IPS-18c (cell line): ENCODE results near the gene HS3ST2.

ENCODE experiments used
- H3K4me3 ChIP-seq: 2 replicates; pipeline ENCODE4 v1.7.0; 2013; ENCODE audit warnings: low read depth, mild to moderate bottlenecking, low read length, moderate library complexity; ENCODE audit not compliant: insufficient read depth
- H3K9me3 ChIP-seq: one replicate; pipeline ENCODE4 v1.6.1; 2013; ENCODE audit warnings: mild to moderate bottlenecking, low read length, moderate library complexity; ENCODE audit not compliant: control insufficient read depth, insufficient read depth

HS3ST2 gene

DNA sequence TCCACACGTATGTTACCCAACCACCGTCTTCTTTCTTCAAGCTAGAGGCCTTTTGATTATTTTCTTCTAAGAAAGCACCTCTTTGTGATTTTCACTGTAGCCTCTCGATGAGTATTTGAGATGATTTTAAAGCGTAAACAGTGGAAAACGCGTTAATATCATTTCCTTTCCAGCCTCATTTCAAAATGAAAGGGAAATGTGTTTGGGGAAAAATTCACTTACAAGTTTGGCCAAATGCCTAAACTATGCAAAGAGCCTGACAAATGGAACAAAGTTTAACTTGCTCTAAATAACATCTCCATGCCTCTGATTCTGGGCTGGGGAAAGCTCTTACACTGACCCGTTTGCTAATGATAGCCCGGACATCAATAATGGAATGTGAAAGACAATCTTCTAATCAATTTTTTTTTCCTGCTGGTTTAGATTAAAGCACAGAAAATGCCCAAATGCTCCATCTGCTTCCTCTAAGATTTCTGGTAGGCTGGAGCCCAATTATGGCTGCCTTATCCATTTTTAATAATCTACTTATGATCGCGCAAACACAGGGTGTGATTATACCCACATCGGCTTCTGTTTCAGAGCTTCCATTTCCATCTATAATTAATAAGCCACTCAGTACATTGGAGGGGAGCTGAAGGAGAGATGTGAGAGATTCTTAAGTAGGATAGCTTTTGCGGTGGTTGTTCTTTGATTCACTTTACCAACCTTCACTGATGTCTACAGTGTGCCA, 43.5 kb downstream of the HS3ST2 start:
- Histone ChIP-seq H3K9me3 (no peaks in the 10 kb centered on the region), H3K4me3 (no peak overlapping the region)

GRCh38 chr16:22859925-22860324, 46.0 kb downstream of the HS3ST2 start:
- Histone ChIP-seq H3K4me3 (no peak overlapping the region), H3K9me3 (no peaks in the 10 kb centered on the region)

GRCh38 chr16:22861580-22861979, 47.6 kb downstream of the HS3ST2 start:
- no peaks in the 10 kb centered on the region for H3K9me3 ChIP-seq
- no peak overlapping the region for H3K4me3 ChIP-seq

- Histone ChIP-seq H3K4me3 (no peak overlapping the region), H3K9me3 (no peaks in the 10 kb centered on the region)
Measured at GRCh38 chr16:22862046-22862445, 48.1 kb downstream of the HS3ST2 start.

DNA sequence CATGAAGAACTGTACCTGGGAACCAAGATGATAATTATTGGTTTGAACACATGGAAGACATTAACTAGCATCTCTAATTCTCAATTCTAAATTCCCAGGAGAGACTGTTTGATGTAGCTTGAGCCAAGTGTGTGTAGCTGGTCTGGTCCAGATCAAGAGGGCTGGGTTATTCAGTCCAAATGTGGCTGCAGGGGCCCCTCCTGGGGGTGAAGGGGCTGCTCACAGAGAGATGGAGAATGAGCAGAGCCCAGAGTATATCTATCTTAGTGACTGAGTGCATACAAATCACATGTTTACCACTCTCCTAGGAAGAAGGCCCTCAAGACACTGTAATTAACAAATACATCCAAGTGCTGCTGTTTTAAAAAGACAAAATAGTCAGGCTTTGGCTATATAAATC, 50.4 kb downstream of the HS3ST2 start:
- no peaks in the 10 kb centered on the region for H3K9me3 ChIP-seq
- H3K4me3 ChIP-seq = no peak overlapping the region

DNA sequence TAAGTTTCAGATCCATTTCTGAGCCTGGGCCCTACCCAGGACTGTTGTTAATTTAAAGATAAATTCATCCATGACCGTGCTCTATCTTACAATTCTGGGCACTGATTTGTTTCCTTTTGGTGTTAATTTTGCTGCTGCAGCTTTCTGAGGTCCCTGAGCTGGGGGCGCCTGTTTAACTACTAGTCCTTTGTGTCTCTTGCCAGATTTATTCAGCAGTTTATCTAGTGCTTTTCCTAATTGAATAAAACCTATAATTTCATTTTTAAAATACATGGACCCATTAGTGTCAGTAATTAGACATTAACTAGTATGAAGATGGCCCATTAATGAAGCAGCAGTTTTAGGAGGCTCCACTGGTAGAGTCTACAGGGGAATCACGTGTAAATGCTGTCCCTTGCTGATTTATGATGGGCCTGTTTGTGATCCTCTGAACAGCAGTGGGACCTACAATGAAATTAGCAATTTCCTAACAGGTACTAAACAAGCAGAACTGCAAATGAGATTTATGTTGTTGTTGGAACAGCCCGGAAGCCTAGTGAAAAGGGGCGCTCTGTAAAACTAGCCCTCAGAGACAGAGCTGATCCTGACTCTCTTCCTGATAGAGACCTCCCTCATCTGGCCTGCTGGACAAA, 54.7 kb downstream of the HS3ST2 start:
- no peaks in the 10 kb centered on the region for H3K9me3 ChIP-seq
- H3K4me3 ChIP-seq = no peak overlapping the region

DNA sequence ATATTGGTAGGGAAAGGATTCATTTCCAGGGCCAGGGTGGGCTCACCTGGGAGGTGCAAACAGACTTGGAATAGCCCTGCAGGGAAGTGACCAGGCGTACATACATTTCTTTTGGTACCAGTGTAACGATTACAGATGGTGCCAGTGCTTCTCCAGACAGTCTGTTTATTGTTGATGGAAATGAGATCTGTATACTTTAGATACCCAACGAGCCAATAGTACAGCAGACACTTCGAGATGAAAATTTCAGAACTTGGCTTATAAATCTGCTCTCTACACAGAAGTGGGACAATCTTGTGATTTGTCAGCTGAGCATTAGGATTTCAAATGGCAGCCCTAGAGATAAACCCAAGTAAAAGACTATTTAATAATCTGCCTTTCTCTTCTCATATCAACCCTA, 57.9 kb downstream of the HS3ST2 start:
- H3K4me3 ChIP-seq = no peak overlapping the region
- H3K9me3 ChIP-seq = no peaks in the 10 kb centered on the region

DNA sequence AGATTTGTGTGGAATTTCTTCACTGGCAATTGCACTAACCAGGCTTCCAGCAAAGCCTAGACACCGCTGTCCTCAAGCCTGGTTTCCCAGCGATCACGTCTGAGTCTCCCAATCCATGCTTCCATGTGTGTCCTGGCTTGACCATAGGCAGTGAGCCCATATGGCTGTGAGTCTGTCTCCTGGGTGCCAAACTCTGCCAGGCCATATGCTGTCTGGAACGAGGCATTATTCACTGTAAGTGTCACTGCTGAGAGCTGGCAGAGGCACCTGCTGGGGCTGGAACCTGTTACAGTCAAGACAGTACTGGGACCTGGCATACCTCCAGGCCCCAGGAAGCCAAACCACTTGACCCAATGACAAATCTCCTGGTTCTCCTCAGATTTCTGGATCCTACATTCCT, 60.4 kb downstream of the HS3ST2 start:
- Histone ChIP-seq H3K9me3 (no peaks in the 10 kb centered on the region), H3K4me3 (no peak overlapping the region)

DNA sequence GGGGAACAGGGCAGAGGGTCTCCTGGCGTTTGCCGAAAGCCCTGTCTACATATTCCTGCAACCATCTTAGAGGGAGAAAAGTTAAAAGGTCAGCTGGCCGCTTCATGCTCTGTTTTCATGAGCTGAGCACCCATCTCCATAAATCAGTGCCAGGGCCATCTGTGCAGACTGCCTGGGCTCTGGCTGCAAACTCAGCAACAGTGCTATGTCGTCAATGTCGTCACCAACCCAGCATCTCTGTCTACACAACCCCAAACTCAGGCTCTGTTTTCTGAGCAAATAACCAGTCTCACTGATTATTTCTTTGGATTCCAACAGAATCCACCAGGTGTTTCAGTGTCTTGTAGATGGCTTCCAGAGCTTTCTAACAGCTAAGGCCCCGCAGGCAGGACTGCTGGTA, 65.0 kb downstream of the HS3ST2 start:
- no peaks in the 10 kb centered on the region for H3K9me3 ChIP-seq
- no peak overlapping the region for H3K4me3 ChIP-seq

- no peaks in the 10 kb centered on the region for H3K9me3 ChIP-seq
- H3K4me3 ChIP-seq = no peak overlapping the region
Measured at GRCh38 chr16:22879466-22879865, 65.5 kb downstream of the HS3ST2 start.

- Histone ChIP-seq H3K9me3 (no peaks in the 10 kb centered on the region), H3K4me3 (no peak overlapping the region)
Measured at GRCh38 chr16:22882981-22883380, 69.0 kb downstream of the HS3ST2 start.

DNA sequence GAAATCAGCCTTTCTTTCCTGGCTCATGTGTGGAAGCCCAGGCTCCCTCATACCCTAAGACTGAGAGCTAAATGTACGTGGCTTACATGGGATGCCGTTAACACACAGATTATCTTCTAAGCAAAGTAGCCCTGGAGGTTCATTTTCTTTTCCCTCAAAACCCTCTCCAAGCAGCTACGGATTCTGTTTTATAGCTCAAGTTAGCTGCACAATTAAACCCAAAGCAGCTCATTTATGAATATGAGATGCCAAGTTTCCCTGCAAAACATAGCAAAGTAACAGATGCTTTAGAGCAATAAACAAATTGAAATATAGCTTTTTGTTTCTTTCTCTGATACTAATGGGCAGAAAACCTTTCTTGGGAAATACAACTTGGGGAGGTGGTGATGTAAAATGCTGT, 72.0 kb downstream of the HS3ST2 start:
- H3K4me3 ChIP-seq = no peak overlapping the region
- H3K9me3 ChIP-seq = no peaks in the 10 kb centered on the region

DNA sequence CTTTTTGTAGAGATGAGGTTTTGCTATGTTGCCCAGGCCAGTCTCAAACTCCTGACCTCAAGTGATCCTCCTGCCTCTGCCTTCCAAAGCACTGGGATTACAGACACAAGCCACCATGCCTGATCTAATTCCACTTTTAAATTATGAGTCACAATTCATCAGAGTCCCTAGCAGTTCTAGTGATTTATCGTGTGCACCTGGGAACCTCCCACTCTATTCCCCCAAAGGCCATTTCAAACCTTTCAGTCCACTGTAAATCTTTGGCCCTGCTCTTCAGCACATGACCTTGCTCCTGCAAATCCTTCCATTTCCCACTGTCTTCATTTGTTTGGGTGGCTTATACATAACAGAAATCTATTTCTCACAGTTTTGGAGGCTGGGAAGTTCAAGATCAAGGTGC, 73.0 kb downstream of the HS3ST2 start:
- no peaks in the 10 kb centered on the region for H3K9me3 ChIP-seq

GRCh38 chr16:22887445-22887844, 73.5 kb downstream of the HS3ST2 start:
- Histone ChIP-seq H3K9me3 (no peaks in the 10 kb centered on the region), H3K4me3 (no peak overlapping the region)

More for the DNA sequence above, 73.0 kb downstream of the HS3ST2 start:
- no peak overlapping the region for H3K4me3 ChIP-seq

GRCh38 chr16:22888791-22889190, 74.8 kb downstream of the HS3ST2 start:
- H3K9me3 ChIP-seq = no peaks in the 10 kb centered on the region

GRCh38 chr16:22890976-22891375, 77.0 kb downstream of the HS3ST2 start:
- Histone ChIP-seq H3K9me3 (no peaks in the 10 kb centered on the region), H3K4me3 (no peak overlapping the region)

More at GRCh38 chr16:22888791-22889190, 74.8 kb downstream of the HS3ST2 start:
- H3K4me3 ChIP-seq = no peak overlapping the region

- H3K9me3 ChIP-seq = no peaks in the 10 kb centered on the region
- no peak overlapping the region for H3K4me3 ChIP-seq
Measured at GRCh38 chr16:22897184-22897583, 83.2 kb downstream of the HS3ST2 start.

DNA sequence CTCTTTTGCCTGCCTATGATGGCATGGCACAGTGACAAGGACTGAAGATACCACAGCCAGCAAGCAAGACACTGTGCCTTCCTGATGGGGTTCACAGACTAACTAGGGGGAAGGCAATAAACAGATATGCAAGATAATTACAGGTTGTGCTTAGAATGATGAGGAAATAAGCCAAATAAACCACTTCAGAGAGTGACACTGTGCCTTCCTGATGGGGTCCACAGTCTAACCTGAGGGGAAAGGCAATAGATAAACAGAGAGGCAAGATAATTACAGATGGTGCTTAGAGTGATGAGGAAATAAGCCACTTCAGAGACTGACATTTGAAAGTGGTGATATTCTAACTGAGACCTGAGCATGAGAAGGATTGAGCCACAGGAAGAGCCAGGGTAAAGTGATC, 84.2 kb downstream of the HS3ST2 start:
- Histone ChIP-seq H3K4me3 (no peak overlapping the region), H3K9me3 (no peaks in the 10 kb centered on the region)
